Hippocampal formation (tissue), 2 donors: ENCODE results near the gene USH2A.
"Not testable (repeated sequence)": the region's sequence is repeated elsewhere in the genome, so short reads cannot be mapped to it uniquely, and the experiment has no call there.

Experiments used
- DNase-seq, 2 donors: peaks; one replicate each; lab custom pipeline; 2025; lab: John Stamatoyannopoulos, UW

USH2A gene

GRCh38 chr1:216388558-216388957 lies 34.7 kb downstream of the USH2A start:
- DNase-seq: no peak

GRCh38 chr1:216387782-216388181 lies 35.5 kb downstream of the USH2A start:
- DNase-seq: no peak

GRCh38 chr1:216379441-216379840 lies 43.8 kb downstream of the USH2A start:
- no peak for DNase-seq

GRCh38 chr1:216368249-216368648 lies 55.0 kb downstream of the USH2A start:
- no peak for DNase-seq

- no peak for DNase-seq
Observed at GRCh38 chr1:216366979-216367378, 56.3 kb downstream of the USH2A start.

GRCh38 chr1:216356945-216357344 lies 66.3 kb downstream of the USH2A start:
- DNase-seq: no peak

GRCh38 chr1:216350186-216350585 lies 73.1 kb downstream of the USH2A start:
- no peak for DNase-seq

GRCh38 chr1:216346526-216346925 lies 76.7 kb downstream of the USH2A start:
- no peak for DNase-seq

GRCh38 chr1:216340542-216340941 lies 82.7 kb downstream of the USH2A start:
- not testable (repeated sequence) for DNase-seq

- DNase-seq: no peak
Observed at GRCh38 chr1:216332462-216332861, 90.8 kb downstream of the USH2A start.

GRCh38 chr1:216332003-216332402 lies 91.2 kb downstream of the USH2A start:
- DNase-seq: no peak

GRCh38 chr1:216331211-216331610 lies 92.0 kb downstream of the USH2A start:
- no peak for DNase-seq

GRCh38 chr1:216330262-216330661 lies 93.0 kb downstream of the USH2A start:
- no peak for DNase-seq

GRCh38 chr1:216325946-216326345 lies 97.3 kb downstream of the USH2A start:
- no peak for DNase-seq

GRCh38 chr1:216325336-216325735 lies 97.9 kb downstream of the USH2A start:
- no peak for DNase-seq

GRCh38 chr1:216323344-216323743 lies 99.9 kb downstream of the USH2A start:
- no peak for DNase-seq

- DNase-seq: no peak
Observed at GRCh38 chr1:216314379-216315095, 108.7 kb downstream of the USH2A start.

- no peak for DNase-seq
Observed at GRCh38 chr1:216310776-216311175, 112.5 kb downstream of the USH2A start.

GRCh38 chr1:216306830-216307229 lies 116.4 kb downstream of the USH2A start:
- DNase-seq: no peak

- DNase-seq: no peak
Observed at GRCh38 chr1:216303690-216304089, 119.6 kb downstream of the USH2A start.

- DNase-seq: no peak
Observed at GRCh38 chr1:216293683-216294082, 129.6 kb downstream of the USH2A start.

GRCh38 chr1:216290074-216290473 lies 133.2 kb downstream of the USH2A start:
- DNase-seq: no peak

GRCh38 chr1:216285052-216285451 lies 138.2 kb downstream of the USH2A start:
- DNase-seq: no peak

GRCh38 chr1:216281757-216282156 lies 141.5 kb downstream of the USH2A start:
- no peak for DNase-seq
